Measurements from ENCODE around the gene CCDC201.
"Not testable (repeated sequence)": the region's sequence is repeated elsewhere in the genome, so short reads cannot be mapped to it uniquely, and the experiment has no call there.

Gene CCDC201

GRCh38 chr7:45848734-45849133, 24.1 kb downstream of the CCDC201 start:
- not testable (repeated sequence) for H3K36me3 ChIP-seq, H4K20me1 ChIP-seq, H3K9ac ChIP-seq, H3K9me3 ChIP-seq, H3K4me3 ChIP-seq, H3K27me3 ChIP-seq
- Histone ChIP-seq H3K4me1 (peaks cover 63% of the 10 kb centered on the region), H3K27ac (peak overlapping the region; percentile 9; the same call in 1 of the 2 replicates), H3K4me2 (peak overlapping the region; percentile 51; the same call in 1 of the 2 replicates)

- not testable (repeated sequence) for H3K27me3 ChIP-seq, H3K4me2 ChIP-seq, H3K36me3 ChIP-seq, H3K27ac ChIP-seq, H3K4me3 ChIP-seq, H3K9ac ChIP-seq, H3K9me3 ChIP-seq, H4K20me1 ChIP-seq
- H3K4me1 ChIP-seq = peaks cover 64% of the 10 kb centered on the region
Observed at GRCh38 chr7:45846536-45846935, 26.3 kb downstream of the CCDC201 start.

GRCh38 chr7:45841926-45842717, 30.8 kb downstream of the CCDC201 start:
- H3K9ac ChIP-seq, H3K4me3 ChIP-seq, H3K36me3 ChIP-seq, H4K20me1 ChIP-seq, H3K27me3 ChIP-seq, H3K9me3 ChIP-seq: not testable (repeated sequence)
- peaks cover 49% of the 10 kb centered on the region for H3K4me1 ChIP-seq
- H3K4me2 ChIP-seq = peak overlapping the region; percentile 69
- H3K27ac ChIP-seq = 0 out of 2 replicates have a peak overlapping the region, but pooled peaks have one; percentile 9

GRCh38 chr7:45838852-45839251, 34.0 kb downstream of the CCDC201 start:
- not testable (repeated sequence) for H3K27ac ChIP-seq, H4K20me1 ChIP-seq, H3K27me3 ChIP-seq, H3K9me3 ChIP-seq, H3K36me3 ChIP-seq, H3K4me2 ChIP-seq, H3K9ac ChIP-seq, H3K4me3 ChIP-seq
- H3K4me1 ChIP-seq = peaks cover 38% of the 10 kb centered on the region

- H3K4me2 ChIP-seq, H3K27ac ChIP-seq, H3K9ac ChIP-seq, H3K4me1 ChIP-seq, H3K4me3 ChIP-seq, H3K36me3 ChIP-seq, H3K9me3 ChIP-seq, H4K20me1 ChIP-seq, H3K27me3 ChIP-seq: not testable (repeated sequence)
Observed at GRCh38 chr7:45832433-45833177, 40.3 kb downstream of the CCDC201 start.

- not testable (repeated sequence) for H3K9ac ChIP-seq, H4K20me1 ChIP-seq, H3K27me3 ChIP-seq, H3K4me2 ChIP-seq, H3K4me3 ChIP-seq, H3K9me3 ChIP-seq, H3K36me3 ChIP-seq, H3K4me1 ChIP-seq, H3K27ac ChIP-seq
Observed at GRCh38 chr7:45829846-45830245, 43.0 kb downstream of the CCDC201 start.

- not testable (repeated sequence) for H3K36me3 ChIP-seq, H3K4me3 ChIP-seq, H3K27ac ChIP-seq, H4K20me1 ChIP-seq, H3K4me2 ChIP-seq, H3K9me3 ChIP-seq, H3K4me1 ChIP-seq, H3K27me3 ChIP-seq, H3K9ac ChIP-seq
Observed at GRCh38 chr7:45827731-45828130, 45.2 kb downstream of the CCDC201 start.

- H3K9me3 ChIP-seq, H3K4me3 ChIP-seq, H3K36me3 ChIP-seq, H3K4me2 ChIP-seq, H3K9ac ChIP-seq, H3K27ac ChIP-seq, H3K27me3 ChIP-seq, H4K20me1 ChIP-seq, H3K4me1 ChIP-seq: not testable (repeated sequence)
Observed at GRCh38 chr7:45826550-45826949, 46.3 kb downstream of the CCDC201 start.

GRCh38 chr7:45818763-45819162, 54.1 kb downstream of the CCDC201 start:
- not testable (repeated sequence) for H3K9ac ChIP-seq, H3K9me3 ChIP-seq, H3K36me3 ChIP-seq, H3K4me2 ChIP-seq, H3K27ac ChIP-seq, H3K4me3 ChIP-seq, H3K27me3 ChIP-seq, H4K20me1 ChIP-seq, H3K4me1 ChIP-seq

GRCh38 chr7:45817913-45818312, 55.0 kb downstream of the CCDC201 start:
- H3K4me3 ChIP-seq, H3K27ac ChIP-seq, H3K9ac ChIP-seq, H3K9me3 ChIP-seq, H4K20me1 ChIP-seq, H3K4me1 ChIP-seq, H3K27me3 ChIP-seq, H3K36me3 ChIP-seq, H3K4me2 ChIP-seq: not testable (repeated sequence)

- H3K4me2 ChIP-seq, H3K9me3 ChIP-seq, H3K4me1 ChIP-seq, H3K27ac ChIP-seq, H3K36me3 ChIP-seq, H3K4me3 ChIP-seq, H3K9ac ChIP-seq, H3K27me3 ChIP-seq, H4K20me1 ChIP-seq: not testable (repeated sequence)
Observed at GRCh38 chr7:45817016-45817415, 55.9 kb downstream of the CCDC201 start.

GRCh38 chr7:45814216-45815118, 58.4 kb downstream of the CCDC201 start:
- not testable (repeated sequence) for H3K4me2 ChIP-seq, H3K9me3 ChIP-seq, H4K20me1 ChIP-seq, H3K4me1 ChIP-seq, H3K27me3 ChIP-seq, H3K36me3 ChIP-seq, H3K9ac ChIP-seq, H3K27ac ChIP-seq, H3K4me3 ChIP-seq

GRCh38 chr7:45813771-45814170, 59.1 kb downstream of the CCDC201 start:
- H3K4me2 ChIP-seq, H3K4me1 ChIP-seq, H3K9ac ChIP-seq, H3K27me3 ChIP-seq, H3K9me3 ChIP-seq, H4K20me1 ChIP-seq, H3K27ac ChIP-seq, H3K4me3 ChIP-seq, H3K36me3 ChIP-seq: not testable (repeated sequence)

Data from BLaER1 (cell line).